ENCODE results near the gene STK38L. TPM values are rescaled to one million over a fixed set of nuclear protein-coding genes. Genes with fewer than 3 reads are reported as not detected.
A peak's percentile ranks its signal among the peaks of the same experiment; 100 is the strongest.

The STK38L gene
- total RNA-seq, 2 donors from 2014 or later, result 33.2 to 78.3 TPM

DNA sequence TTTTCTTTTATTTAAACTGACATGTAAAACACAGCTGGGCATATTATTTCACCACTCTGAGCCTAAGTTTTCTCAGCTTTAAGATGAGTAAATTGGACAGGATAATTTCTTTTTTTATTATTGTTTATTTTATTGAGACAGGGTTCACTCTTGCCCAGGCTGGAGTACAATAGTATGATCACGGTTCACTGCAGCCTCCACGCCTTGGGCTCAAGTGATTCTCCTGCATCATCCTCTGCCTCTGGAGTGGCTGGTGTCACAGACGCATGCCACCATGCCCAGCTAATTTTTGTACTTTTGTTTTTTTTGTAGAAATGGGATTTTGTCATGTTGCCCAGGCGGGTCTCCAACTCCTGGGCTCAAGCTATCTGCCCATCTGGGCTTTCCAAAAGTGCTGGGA, 101.3 kb downstream of the STK38L start:
- 79 to 100% methylated on average over 1 to 4 of the region's 4 CpGs for WGBS, 2 experiments (ENCODE audit: insufficient coverage in 1 of 2, insufficient read length in 1 of 2)

DNA sequence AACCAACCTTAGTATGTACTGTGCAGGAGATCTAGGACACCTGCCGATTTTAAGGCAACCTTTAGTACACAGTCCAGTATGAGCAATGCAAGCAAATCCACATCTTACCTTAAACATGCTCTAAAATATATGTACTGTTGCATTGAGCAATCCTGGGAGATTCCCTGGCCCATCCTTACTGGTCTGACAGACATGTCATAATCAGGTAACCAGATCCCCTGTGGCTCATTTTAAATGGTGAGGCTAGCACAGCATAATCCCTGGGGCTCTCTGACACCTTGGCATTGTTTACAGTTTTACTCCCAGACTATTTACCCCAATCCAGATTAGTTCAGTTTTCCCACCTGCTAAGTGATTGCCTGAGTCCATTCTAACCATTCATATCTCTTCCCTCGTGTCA, 103.7 kb downstream of the STK38L start:
- Mint-ChIP-seq H3K4me1 (peaks cover 57% of the 10 kb centered on the region), H3K9me3 (no peaks in the 10 kb centered on the region), H3K27ac (no peak overlapping the region), H3K36me3 (ENCODE audit: low read depth) (no peaks in the 10 kb centered on the region), H3K4me3 (no peak overlapping the region), H3K27me3 (ENCODE audit: insufficient read depth) (peaks cover 32% of the 10 kb centered on the region)
- WGBS, 2 experiments (ENCODE audit: insufficient coverage in 1 of 2, insufficient read length in 1 of 2), result 44% methylated on average over 2 of the region's 2 CpGs; no CpG with 5 or more reads in 1 of the 2 experiments
- TF ChIP-seq, protein P1, sequence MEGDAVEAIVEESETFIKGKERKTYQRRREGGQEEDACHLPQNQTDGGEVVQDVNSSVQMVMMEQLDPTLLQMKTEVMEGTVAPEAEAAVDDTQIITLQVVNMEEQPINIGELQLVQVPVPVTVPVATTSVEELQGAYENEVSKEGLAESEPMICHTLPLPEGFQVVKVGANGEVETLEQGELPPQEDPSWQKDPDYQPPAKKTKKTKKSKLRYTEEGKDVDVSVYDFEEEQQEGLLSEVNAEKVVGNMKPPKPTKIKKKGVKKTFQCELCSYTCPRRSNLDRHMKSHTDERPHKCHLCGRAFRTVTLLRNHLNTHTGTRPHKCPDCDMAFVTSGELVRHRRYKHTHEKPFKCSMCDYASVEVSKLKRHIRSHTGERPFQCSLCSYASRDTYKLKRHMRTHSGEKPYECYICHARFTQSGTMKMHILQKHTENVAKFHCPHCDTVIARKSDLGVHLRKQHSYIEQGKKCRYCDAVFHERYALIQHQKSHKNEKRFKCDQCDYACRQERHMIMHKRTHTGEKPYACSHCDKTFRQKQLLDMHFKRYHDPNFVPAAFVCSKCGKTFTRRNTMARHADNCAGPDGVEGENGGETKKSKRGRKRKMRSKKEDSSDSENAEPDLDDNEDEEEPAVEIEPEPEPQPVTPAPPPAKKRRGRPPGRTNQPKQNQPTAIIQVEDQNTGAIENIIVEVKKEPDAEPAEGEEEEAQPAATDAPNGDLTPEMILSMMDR (conservative IDR thresholded peaks at IDR 0.05), result no peak
- H3K4me3 ChIP-seq (ENCODE audit: low read length), result no peak overlapping the region
- no peak overlapping the region for H3K27ac ChIP-seq (ENCODE audit: low read depth, low read length)
- H3K9me3 ChIP-seq (ENCODE audit: control insufficient read depth, low read length), result no peaks in the 10 kb centered on the region
- no peak overlapping the region for H3K9ac ChIP-seq (ENCODE audit: extremely low read depth, low read length, poor library complexity, severe bottlenecking)
- peaks cover 14% of the 10 kb centered on the region for H3K4me1 ChIP-seq (ENCODE audit: control insufficient read depth, insufficient read depth, low read length)
- no peaks in the 10 kb centered on the region for H3K27me3 ChIP-seq (ENCODE audit: control insufficient read depth, insufficient read depth, low read length, poor library complexity, severe bottlenecking)
- DNase-seq, result peak; percentile 85
- no peaks in the 10 kb centered on the region for H3K36me3 ChIP-seq (ENCODE audit: control insufficient read depth, insufficient read depth, low read length)

More for the DNA sequence above, 101.3 kb downstream of the STK38L start:
- Histone ChIP-seq H3K9ac (ENCODE audit: extremely low read depth, low read length, poor library complexity, severe bottlenecking) (no peak overlapping the region), H3K9me3 (ENCODE audit: control insufficient read depth, low read length) (no peaks in the 10 kb centered on the region), H3K27me3 (ENCODE audit: control insufficient read depth, insufficient read depth, low read length, poor library complexity, severe bottlenecking) (no peaks in the 10 kb centered on the region), H3K4me3 (ENCODE audit: low read length) (no peak overlapping the region), H3K27ac (ENCODE audit: low read depth, low read length) (no peak overlapping the region), H3K36me3 (ENCODE audit: control insufficient read depth, insufficient read depth, low read length) (no peaks in the 10 kb centered on the region), H3K4me1 (ENCODE audit: control insufficient read depth, insufficient read depth, low read length) (peaks cover 14% of the 10 kb centered on the region)
- Mint-ChIP-seq H3K4me1 (peaks cover 67% of the 10 kb centered on the region), H3K4me3 (no peak overlapping the region), H3K27ac (no peak overlapping the region), H3K27me3 (ENCODE audit: insufficient read depth) (peaks cover 29% of the 10 kb centered on the region), H3K36me3 (ENCODE audit: low read depth) (no peaks in the 10 kb centered on the region), H3K9me3 (no peaks in the 10 kb centered on the region)
- TF ChIP-seq, protein P1 (conservative IDR thresholded peaks at IDR 0.05), result no peak
- DNase-seq, result no peak

DNA sequence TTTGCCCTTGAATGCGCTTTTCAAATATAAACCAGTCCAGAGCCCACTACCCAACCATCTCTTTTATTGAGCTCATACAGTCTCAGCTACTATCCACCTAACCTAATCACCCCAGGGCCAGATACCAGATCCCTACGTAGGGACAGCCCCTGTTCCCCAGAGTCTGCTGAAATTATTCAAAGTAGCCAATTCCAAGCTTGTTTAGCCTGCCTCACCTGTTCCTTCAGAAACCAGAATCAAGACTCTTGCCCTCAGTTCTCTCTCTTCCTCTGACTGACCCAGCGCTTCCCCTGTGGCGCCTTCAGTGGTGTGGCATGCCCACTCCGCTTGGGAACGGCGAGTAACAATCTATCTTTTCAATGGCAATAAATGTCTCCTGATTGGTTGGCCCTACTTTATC, 107.4 kb downstream of the STK38L start:
- H3K27ac ChIP-seq (ENCODE audit: low read depth, low read length), result no peak overlapping the region
- H3K27ac Mint-ChIP-seq, result no peak overlapping the region
- no peak overlapping the region for H3K4me3 ChIP-seq (ENCODE audit: low read length)
- H3K27me3 ChIP-seq (ENCODE audit: control insufficient read depth, insufficient read depth, low read length, poor library complexity, severe bottlenecking), result no peaks in the 10 kb centered on the region
- no peaks in the 10 kb centered on the region for H3K36me3 Mint-ChIP-seq (ENCODE audit: low read depth)
- no peak overlapping the region for H3K4me3 Mint-ChIP-seq
- no peaks in the 10 kb centered on the region for H3K9me3 Mint-ChIP-seq
- H3K4me1 ChIP-seq (ENCODE audit: control insufficient read depth, insufficient read depth, low read length), result peaks cover 4% of the 10 kb centered on the region
- no peaks in the 10 kb centered on the region for H3K9me3 ChIP-seq (ENCODE audit: control insufficient read depth, low read length)
- no peaks in the 10 kb centered on the region for H3K36me3 ChIP-seq (ENCODE audit: control insufficient read depth, insufficient read depth, low read length)
- 91 to 92% methylated on average over 4 to 7 of the region's 7 CpGs for WGBS, 2 experiments (ENCODE audit: insufficient coverage in 1 of 2, insufficient read length in 1 of 2)
- H3K27me3 Mint-ChIP-seq (ENCODE audit: insufficient read depth), result peaks cover 26% of the 10 kb centered on the region
- peaks cover 27% of the 10 kb centered on the region for H3K4me1 Mint-ChIP-seq
- TF ChIP-seq, protein P1 (conservative IDR thresholded peaks at IDR 0.05), result no peak
- DNase-seq, result no peak
- H3K9ac ChIP-seq (ENCODE audit: extremely low read depth, low read length, poor library complexity, severe bottlenecking), result no peak overlapping the region

Data from endodermal cell (in vitro differentiated cells).